SU-DHL-6 (cell line): ENCODE data around the gene TNNC1.

Source experiments
- CTCF ChIP-seq: fragments of 200-600 bp; sonication (generic); IDR thresholded peaks from one replicate; pipeline ENCODE4 v1.5.1; 2017; ENCODE audit warnings: antibody characterized with exemption, mild to moderate bottlenecking, low read length, moderate library complexity; ENCODE audit not compliant: insufficient read depth, poor library complexity, severe bottlenecking
- EZH2phosphoT487 ChIP-seq: fragments of 200-600 bp; sonication (generic), shearing (Covaris generic); conservative IDR thresholded peaks from 2 replicates; pipeline ENCODE4 v1.6.1; 2018; ENCODE audit warnings: mild to moderate bottlenecking, antibody characterized with exemption, low read length, moderate library complexity, mixed read lengths

GRCh38 chr3:52490939-52491526 is 37.2 kb upstream of the TNNC1 start:
- no peak for TF ChIP-seq CTCF
- no peak for TF ChIP-seq EZH2phosphoT487
